Measurements from ENCODE around the gene TTLL11.

TTLL11 gene, protein sequence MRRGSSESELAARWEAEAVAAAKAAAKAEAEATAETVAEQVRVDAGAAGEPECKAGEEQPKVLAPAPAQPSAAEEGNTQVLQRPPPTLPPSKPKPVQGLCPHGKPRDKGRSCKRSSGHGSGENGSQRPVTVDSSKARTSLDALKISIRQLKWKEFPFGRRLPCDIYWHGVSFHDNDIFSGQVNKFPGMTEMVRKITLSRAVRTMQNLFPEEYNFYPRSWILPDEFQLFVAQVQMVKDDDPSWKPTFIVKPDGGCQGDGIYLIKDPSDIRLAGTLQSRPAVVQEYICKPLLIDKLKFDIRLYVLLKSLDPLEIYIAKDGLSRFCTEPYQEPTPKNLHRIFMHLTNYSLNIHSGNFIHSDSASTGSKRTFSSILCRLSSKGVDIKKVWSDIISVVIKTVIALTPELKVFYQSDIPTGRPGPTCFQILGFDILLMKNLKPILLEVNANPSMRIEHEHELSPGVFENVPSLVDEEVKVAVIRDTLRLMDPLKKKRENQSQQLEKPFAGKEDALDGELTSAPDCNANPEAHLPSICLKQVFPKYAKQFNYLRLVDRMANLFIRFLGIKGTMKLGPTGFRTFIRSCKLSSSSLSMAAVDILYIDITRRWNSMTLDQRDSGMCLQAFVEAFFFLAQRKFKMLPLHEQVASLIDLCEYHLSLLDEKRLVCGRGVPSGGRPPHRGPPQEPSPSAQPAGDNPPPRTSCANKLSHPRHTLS

GRCh38 chr9:122092611-122093506, at the start of gene TTLL11:
TSS of gene TTLL11 (minus strand) at chr9:122093308. CDS start at chr9:122093148, 160 bp downstream.
- peak; percentile 83 for DNase-seq

DNA sequence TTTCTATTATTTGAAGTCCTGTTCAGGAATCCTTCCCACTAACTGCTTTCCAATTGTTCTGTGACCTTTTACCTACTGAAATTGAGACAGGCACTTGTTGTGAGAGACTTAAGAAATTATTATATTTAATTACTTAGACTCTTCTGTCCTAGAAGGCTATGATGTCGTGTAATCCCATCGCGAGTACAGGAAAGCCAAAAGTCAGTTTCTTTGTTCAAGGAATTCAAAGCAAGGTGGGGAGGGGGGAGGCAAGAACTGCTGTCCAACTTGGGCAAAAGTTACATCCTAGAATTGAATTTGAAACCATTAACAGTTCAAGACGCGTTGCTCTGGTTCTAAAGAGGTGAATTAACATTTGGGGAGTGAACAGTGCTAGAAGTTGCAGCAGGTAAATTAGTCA, 48.6 kb upstream of the TTLL11 start:
- DNase-seq = no peak

- DNase-seq = no peak
Measured at GRCh38 chr9:122140368-122141193, 47.5 kb upstream of the TTLL11 start.

DNA sequence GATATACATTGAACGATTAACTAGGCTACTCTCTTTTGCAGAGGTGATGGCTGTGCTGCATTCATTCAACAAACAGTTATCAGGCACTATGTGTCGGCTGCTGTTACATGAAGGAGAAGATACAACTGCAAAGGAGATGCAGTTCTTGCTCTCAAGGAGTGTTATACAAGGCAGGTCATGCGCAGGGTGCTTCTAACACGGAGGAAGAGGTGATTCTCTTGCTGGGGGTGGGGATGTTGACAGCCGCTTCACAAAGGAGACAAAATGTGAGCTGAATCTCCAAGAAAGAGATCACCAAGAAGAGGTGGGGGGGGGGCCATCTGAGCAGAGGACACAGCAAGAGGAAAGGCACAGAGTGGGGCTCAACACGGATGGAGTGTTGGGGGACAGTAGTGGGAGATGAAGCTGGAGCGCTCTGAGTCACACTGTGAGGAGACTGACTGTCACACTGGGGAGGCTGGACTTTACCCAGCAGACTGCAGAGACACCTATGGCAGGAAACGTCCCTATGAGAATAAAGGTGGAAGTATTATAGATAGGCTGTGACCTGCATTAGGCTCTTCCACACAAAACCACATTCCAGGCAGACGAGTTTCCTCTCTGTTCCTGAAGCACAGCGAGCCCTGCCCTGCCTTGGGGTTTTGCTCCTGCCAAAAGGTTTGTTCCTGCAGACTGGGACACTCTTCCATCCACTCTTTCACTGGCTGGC, 45.6 kb upstream of the TTLL11 start:
- no peak for DNase-seq

GRCh38 chr9:122135529-122135859, 42.4 kb upstream of the TTLL11 start:
- no peak for DNase-seq

DNA sequence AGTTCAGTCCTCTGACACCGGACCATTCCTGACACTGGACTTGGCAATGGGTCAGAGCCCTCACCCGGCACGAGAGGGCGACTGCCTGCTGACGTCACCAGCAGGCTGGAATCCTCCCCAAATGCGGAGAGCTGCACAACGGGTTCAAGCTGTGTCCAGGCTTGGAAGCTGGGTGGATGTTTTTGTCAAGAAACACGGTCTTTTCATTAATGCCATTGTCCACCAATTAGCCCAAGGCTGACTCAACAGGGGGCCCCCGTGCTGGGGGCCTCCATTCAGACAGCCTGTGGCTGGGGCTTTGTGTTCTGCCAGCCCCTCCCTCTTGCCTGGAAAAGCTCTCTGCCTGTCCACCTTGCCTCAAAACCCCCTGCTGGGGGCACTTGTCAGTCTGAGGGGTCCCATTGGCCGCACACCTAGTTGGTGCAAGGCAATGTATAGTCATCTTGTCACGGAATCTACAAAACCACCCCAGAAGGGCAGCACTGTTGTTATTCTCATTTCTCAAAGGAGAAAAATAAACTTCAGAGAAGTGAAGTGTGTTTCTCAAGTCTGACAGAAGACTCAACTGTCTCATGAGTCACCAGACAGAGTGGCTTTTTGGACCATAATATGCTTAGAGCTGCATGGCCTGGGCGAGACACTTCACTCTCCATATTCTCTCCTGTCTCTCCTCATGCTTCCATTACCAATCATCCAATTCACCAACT, 41.9 kb upstream of the TTLL11 start:
- DNase-seq = no peak

- no peak for DNase-seq
Measured at GRCh38 chr9:122133984-122134535, 41.0 kb upstream of the TTLL11 start.

- DNase-seq = no peak
Measured at GRCh38 chr9:122133263-122133983, 40.3 kb upstream of the TTLL11 start.

DNA sequence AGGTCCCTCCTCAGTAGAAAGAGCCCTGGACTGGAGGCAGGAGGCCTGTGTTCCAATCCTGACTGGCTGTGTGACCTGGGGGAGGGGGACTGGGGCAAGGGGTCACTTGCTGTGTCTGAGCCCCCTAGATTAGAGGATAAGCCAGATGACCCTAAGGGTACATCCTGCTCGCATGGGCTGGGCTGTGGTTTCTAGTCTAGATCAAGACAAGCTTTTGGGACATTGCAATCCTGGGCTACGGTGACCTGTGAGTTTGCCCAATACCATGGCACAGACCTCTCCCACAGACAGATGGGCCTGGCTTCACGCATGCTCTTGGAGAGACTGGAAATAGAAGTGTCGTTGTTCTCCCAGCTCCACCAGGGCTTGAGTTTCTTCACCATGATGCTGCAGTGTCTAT, 39.4 kb upstream of the TTLL11 start:
- DNase-seq = no peak

GRCh38 chr9:122131401-122132001, 38.4 kb upstream of the TTLL11 start:
- DNase-seq = no peak

DNA sequence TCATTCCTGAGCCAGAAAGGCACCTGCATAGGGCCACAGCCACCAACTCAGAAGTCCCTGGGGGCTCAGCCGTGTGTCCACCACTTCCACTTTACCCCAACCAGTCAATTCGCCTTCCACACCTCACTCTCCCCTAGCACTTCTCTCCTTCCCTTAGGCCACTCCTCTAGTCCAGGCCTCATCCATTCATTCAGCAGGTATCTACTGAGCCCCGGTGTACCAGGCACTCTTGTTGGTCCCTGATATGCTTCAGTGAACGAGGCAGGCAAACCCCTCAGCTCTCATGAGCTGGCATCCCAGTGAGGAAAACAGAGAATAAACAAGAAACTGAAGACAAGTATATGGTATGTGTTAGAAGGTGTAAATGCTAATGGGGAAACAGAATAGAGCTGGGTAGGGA, 37.7 kb upstream of the TTLL11 start:
- no peak for DNase-seq

DNA sequence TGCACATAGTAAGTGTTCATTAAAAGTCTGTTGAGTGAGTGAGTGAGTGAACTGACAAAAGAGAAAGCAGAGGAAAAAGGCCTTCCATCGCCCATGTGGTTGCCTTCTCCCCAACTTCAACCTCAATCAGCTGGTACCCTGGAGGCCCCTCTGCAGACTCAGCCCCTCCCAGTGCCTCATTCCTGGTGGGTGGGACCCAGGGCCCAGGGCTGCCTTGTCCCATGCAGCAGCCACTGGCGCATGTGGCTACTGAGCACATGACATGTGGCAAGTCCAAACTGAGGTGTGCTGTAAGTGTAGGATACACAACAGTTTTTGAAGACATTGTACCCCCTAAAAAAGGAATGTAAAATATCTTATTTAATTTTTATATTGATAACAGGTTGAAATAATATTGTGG, 36.9 kb upstream of the TTLL11 start:
- no peak for DNase-seq

DNA sequence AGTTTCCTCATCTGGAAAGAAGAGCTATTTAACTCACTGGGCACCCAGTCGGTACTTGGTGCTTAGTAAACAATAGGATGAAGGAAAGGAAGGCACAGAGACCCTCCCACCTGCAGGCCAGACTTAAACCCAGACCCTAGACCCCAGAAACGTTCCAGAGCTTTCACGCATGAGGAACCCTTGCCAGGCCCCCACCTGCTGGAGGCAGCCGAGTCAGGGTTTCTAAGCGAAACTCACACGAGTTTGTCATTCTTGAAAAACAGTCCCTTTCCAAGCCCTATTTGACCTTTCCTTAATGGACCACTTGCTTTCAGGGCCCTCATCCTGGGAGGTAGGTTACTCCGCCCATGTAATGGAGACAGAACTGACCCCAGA, 35.8 kb upstream of the TTLL11 start:
- no peak for DNase-seq

GRCh38 chr9:122128007-122128968, 35.2 kb upstream of the TTLL11 start:
- DNase-seq = no peak

DNA sequence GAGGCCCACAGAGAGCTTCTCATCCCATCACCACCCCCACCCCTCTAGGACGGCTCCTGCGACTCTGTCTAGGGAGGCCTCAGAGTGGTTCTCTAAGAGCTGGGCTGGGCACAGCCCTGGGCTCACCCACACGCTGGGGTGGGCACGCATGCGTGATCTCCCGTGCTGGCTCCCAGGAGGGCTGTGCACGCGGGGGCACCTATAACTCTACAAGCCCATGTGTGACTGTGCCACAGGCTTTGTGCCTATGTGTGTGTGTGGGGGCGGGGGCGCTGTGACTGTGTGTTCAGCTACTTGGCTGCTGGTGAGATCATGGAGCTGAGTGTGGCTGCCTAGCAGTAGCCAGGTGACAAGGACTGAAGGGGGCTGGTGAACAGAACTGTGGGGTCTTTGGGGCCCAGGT, 34.3 kb upstream of the TTLL11 start:
- no peak for DNase-seq

DNA sequence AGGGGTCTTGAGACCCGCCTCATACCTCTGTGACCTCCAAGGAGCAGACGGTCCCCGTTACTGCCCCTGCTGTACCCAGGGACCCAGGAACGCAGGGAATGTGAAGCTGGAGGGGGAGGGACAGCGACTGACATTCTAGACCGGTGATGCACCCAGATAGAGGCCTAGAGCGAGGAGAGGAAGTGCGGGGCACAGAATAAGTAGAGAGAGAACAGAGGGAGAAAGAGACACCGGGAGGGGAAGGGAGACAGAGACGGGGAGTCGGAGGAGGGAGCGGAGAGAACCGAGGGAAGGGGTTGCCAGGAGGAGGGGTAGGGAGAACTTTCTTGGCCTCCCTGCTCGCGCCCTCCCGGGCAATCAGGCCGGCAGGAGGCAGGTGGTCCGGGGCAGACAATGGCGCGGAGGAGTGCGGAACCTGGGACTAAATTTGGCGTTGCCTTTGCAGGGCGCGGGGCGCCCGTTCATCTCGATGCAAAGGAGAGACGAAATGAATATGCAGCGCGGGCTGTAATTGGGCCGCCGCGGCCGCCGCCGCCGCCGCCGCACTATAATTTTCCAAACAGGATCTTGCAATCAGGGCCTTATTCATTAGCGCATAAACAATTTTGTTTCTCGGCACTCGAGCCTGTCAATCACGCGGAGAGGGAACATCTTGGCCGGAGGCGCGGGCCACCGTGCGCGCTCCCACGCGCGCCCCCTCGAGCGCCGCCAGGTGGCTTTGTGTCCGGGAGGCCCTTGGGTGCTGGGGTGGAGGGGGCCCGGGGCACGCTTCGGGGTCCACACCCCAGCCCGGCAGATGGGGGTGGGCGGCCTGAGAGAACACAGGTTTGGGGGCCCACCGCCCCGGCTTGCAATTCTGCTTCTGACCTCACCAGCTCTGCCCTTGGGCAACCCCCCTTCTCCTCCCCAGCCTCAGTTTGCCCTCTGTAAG, 33.5 kb upstream of the TTLL11 start:
- no peak for DNase-seq
